GM18526 (cell line): ENCODE data around the gene FSTL4.

Experiments
- POLR2A ChIP-seq: IDR thresholded peaks from 3 replicates; pipeline ENCODE4 v1.6.1; 2011; ENCODE audit not compliant: insufficient read length; ENCODE audit errors: extremely low read depth

Gene FSTL4

DNA sequence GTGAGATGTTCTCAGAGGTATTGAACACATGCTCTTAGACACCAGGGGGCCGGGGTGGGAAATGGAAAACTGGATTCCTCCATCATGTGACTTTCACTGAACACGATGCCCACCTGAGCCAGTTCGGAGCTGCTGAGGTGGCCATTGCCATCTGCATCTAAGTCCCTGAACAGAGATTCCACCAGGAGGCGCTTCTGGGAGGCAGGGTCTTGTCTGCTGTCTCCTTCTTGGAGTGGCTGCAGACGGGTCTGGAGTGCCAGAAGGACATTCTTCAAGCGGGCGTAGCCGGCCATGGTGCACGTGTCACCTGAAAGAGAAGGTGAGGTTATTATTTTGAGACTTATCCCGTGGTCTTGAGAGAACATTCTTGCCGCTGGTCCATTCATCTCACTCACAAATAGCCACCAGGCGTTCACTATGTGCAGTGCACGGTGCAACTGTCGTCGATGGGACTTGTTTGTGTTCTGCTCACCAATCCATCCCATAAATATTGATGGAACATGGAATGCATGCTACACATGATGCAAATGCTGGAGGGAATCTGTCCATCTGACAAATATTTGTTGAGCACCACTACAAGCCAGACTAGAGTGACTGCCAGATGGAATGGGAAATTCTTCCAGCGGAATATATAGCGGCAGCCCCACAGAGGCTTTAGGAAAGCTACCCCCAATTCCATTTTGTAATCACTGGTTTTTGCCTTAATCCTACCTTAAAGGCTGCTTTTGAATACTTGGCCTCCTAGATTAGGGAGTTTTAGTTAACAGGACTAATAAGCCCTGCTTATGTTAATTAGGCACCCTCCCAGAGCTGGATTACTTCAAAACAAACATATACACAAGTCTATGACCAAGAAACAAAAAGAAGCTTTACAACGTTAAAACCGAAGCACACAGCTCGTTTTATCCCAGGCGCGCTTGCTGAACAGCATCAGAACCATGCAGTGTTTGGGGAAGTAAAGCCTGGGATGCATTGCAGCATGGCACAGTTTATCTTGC, 295.7 kb downstream of the FSTL4 start:
- no peak for TF ChIP-seq POLR2A

DNA sequence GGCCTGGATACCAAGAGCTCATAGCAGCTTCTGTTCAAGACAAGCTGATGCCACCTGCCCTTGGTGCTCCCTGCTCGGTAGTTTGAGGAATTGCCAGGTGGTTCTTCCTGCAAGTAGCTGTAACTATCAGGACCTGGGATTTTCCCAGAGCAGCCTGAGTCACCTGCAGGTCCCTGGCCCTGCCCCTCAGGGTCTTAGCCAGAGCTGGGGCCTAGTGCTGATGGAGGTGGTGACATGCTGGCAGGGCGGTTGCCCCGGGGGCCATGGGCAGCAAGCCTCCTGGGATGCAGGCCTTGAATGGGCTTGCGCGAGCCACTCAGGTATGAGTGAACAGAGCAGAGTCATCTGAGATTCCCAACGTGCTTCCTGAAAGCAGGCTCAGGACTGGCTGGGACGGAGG, 298.3 kb downstream of the FSTL4 start:
- TF ChIP-seq POLR2A, result no peak

DNA sequence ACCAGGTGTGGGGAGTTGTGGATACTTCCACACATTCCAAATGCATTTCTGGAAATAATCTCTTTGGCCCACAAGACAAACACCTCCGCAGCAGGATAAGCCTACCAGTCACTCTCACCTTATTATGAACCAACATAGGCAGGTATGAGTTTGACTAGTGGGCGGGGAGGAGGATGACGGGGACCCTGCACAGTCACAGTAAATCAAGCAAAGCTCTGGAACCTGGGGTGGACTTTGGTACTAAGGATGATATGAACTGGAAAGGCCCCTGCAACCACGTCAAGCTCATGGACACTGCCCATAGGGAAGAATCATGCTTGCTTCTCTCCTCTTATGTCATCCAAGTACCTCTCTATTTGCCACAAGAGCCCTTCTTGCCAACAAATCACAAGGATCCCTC, 301.2 kb downstream of the FSTL4 start:
- TF ChIP-seq POLR2A, result no peak

DNA sequence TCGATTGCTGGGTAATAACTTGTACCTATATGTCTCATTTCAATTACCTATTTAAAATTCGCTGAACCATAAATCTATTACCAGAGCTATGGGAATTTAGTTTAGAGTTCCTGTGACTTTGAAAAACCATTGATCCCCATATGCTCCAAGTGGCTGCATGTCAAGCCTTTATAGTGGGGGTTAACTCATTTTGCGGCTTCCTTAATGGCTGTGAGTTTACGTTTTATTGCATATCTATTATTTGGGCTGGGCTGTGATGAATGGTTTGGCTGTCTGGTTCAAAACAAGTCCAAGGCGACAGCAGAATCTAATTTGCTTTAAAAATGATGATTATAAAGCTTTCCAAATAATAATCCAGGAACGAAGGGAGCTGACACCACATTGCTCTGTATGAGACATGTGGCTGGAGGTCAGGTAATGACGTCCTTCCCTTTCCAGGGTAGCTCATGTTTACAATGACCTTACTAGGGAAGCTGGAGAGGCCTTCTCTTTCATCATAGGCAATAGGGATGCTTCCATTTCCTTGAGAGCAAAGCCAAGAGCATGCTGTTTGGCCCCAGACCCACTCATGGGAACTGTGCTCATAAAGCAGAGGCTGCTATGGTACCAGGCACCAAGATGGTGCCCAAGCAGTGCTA, 302.2 kb downstream of the FSTL4 start:
- TF ChIP-seq POLR2A, result no peak

DNA sequence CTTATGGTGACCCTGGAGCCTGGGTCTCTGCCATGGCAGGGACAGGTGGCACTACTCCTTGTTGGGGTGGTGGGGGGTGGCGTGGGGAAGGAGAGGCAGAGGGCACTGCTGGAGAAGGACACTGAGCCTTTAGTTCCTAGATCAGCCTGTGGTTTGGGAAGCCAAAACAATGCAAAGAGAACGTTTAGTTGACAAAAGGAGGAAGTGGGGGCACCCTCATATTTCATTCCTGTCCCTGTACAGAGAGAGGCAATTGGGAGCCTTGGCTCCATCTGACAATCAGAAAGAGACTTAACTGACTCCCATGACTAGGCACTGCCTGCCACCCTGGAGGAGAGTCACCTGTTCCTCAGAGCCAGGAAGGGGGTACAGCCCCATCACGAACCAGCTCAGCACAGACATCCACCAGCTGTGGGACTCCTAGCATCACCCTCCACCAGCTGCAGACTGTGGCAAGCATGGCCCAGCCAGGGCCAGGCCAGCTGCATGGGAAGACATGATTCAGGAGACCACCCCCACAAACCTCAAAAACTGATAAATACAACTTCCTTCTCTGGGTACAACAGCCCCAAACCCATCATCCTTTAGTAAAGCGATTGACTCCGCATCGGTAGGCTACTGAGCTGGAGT, 303.1 kb downstream of the FSTL4 start:
- TF ChIP-seq POLR2A, result no peak

GRCh38 chr5:133307275-133307674, 305.1 kb downstream of the FSTL4 start:
- TF ChIP-seq POLR2A, result no peak

DNA sequence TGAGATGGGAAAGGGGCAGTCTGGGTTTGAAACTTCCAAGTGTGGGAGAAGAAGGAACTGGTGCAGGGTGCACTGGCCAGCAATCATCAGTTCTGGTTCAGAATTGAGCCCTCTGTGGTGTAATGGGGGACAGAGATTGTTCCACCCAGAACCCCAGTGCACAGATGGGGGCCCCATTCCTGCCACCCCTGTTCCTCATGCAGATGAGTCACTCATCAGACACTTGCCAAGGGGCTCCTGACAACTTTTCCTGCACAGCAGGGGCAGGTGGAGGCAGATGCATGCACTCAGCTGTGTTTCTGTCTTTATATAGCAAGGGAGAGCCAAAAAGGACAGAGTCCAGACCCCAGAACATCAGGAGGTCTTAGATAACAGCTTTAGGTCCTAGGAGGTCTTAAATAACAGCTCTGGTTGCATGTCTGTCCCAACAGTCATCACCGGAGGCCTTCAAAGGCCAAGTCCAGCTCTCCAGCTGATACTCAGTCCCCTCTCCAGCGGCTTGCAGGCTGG, 307.6 kb downstream of the FSTL4 start:
- no peak for TF ChIP-seq POLR2A

DNA sequence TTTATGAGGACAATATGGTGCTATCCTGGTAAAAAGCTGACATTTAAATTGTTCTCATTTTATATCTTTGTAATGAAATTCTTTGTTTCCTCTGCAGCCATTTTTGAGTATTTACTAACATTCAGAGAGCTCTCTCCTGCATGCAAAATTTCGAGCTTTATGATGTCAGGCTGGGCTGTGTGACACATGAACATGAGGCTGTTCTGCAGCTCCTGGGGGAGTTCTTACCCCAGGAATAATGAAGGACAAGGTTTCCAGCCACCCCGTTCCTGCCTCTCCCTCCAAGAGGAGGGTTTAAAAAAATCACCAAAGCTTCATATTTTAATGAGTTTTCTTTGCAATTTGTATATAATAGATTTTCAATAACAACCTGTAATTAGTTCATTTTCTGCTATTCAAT, 308.2 kb downstream of the FSTL4 start:
- no peak for TF ChIP-seq POLR2A

GRCh38 chr5:133303298-133303697, 309.0 kb downstream of the FSTL4 start:
- TF ChIP-seq POLR2A, result no peak

DNA sequence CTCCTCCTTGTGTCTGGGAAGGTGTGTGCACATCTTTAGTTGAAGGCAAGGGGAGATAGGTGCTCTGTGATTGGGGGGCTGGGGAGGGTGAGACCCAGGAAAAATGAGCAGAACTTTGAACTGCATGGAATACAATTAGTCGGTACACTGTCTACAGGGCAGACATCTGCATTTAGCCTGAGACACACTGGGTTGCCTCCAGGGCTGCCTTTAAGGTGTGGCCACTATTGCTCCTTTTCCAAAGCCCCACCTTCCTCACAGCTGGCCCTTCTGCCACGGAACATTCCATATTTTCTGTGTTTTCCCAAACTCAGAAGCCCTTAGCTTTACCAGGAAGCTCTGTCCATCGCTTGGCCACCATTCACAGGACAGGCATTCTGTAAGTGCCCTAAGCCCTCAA, 312.6 kb downstream of the FSTL4 start:
- TF ChIP-seq POLR2A, result no peak

DNA sequence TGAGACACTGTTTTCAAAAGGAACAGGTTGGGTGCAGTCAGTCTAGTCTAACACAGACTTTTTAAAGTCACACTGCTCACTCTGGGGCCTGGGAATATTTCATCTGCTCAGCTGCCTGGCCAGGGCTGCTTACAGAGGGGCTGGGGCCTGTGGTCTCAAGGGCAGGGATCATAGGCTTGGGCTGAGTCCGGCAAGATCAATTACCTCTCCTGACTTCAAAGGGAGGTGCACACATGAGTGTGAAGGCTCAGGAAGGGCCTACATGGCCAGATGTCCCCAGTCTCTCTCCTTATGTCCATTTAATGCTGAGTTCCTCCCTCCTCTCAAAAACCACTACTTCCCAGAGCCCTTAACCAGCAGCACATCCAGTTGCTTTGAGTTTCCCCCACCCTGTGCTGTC, 313.3 kb downstream of the FSTL4 start:
- no peak for TF ChIP-seq POLR2A

DNA sequence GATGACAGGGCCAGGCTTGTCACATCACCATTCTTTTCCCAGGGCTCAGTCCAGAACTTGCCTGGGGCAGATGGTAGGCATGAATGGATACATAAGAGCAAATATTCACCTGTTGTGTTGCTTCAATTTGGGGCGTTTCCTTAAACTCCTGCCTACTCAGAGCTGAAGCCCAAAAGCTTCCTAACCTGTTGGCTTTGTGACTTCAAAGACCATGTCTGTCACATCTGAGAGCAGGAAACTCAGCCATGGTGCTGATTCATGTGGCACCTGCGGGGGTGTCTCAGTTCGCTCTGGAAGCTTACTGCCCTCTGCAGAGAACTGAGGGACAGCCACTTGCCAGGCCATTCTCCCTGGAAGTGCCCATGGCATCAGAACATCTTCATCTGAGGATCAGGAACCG, 313.9 kb downstream of the FSTL4 start:
- no peak for TF ChIP-seq POLR2A

DNA sequence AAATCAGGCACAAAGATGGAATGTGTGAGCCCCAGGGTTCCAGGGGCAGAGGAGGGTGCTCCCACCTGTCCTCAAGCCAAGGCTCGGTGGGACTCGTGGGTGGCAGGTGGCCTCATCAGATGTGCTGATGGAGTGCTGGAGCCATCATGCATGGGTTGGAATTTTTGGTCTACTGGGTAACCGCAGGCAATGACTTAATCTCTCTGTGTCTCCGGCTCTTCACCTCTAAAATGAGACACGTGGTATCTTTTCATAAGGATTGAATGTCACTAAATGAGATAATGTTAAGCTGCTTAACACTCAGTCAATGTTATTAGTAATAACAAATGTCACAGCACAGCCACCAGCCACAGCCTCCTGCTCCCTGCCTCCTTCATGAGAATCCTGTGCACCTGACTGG, 315.0 kb downstream of the FSTL4 start:
- TF ChIP-seq POLR2A, result no peak

GRCh38 chr5:133296624-133297023, 315.7 kb downstream of the FSTL4 start:
- no peak for TF ChIP-seq POLR2A

GRCh38 chr5:133295520-133295919, 316.8 kb downstream of the FSTL4 start:
- TF ChIP-seq POLR2A, result no peak

GRCh38 chr5:133294380-133294779, 318.0 kb downstream of the FSTL4 start:
- no peak for TF ChIP-seq POLR2A

DNA sequence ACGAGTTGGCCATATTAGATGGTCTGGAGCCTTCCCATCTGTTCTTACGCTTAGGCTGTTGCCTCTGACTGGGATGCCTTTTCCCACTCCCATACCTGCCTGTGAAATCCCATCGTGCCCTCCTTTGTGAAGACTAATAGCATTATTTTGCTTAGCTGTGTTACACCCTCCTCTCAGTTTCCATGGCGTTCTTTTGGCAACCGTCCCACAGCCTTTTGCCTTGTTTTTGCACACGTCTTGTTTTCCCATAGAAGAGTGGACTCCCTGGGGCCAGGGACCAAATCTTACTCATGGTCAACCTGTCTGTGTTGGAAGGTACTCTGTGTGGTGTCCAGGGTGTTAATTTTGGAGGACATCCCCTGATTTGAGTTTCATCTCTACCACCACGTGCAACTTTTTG, 318.4 kb downstream of the FSTL4 start:
- TF ChIP-seq POLR2A, result no peak
